CD4-positive, alpha-beta T cell treated with Interleukin-1 beta for 1 hour (primary cell): ENCODE results near the gene NCAPG2.

Experiments used
- DNase-seq, 2 donors: peaks; one replicate each; pipeline ENCODE4 v3.0.0-alpha.2; 2020 to 2022

The NCAPG2 gene

DNA sequence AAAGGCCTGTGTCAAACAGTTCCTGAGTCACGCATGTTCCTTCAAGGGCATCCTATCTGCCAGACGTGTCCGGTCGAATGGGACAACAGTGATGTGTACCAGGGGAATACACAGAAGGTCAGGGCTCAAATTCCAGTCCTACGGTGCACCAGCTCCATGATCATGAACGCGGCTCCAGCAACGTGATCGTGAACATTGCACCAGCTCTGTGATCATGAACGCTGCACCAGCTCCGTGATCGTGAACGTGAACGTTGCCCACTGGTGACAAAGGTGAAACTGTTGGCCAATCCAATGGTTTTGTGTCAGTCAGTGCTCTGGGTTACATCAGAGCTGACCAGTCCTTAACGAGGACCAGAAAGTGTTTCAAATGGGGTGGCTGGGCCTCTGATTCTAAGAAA is 112.7 kb downstream of the NCAPG2 start:
- DNase-seq: no peak

DNA sequence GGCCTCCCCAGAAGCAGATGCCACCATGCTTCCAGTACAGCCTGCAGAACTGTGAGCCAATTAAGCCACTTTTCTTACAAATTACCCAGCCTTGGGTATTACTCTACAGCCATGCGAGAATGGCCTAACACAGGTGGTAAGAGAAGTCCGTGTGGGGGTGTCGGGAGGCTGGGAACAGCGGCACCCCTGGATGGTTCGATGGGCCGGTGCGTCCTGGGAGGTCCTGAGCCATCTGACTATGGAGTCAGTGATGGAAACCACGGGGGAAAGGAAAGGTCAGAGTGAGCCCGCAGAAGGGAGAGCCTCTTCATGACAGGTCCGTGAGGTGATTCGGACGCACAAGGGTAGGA is 114.4 kb downstream of the NCAPG2 start:
- DNase-seq: no peak

DNA sequence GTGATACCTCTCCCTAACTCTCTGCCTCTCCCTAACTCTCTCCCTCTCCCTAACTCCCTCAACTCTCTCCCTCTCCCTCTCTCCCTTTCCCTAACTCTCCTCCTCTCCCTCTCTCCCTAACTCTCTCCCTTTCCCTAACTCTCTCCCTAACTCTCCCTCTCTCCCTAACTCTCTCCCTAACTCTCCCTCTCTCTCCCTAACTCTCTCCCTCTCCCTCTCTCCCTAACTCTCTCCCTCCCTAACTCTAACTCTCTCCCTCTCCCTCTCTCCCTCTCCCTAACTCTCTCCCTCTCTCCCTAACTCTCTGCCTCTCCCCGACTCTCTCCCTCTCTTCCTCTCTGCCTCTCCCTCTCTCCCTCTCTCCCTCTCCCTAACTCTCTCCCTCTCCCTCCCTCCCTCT is 115.0 kb downstream of the NCAPG2 start:
- no peak for DNase-seq

DNA sequence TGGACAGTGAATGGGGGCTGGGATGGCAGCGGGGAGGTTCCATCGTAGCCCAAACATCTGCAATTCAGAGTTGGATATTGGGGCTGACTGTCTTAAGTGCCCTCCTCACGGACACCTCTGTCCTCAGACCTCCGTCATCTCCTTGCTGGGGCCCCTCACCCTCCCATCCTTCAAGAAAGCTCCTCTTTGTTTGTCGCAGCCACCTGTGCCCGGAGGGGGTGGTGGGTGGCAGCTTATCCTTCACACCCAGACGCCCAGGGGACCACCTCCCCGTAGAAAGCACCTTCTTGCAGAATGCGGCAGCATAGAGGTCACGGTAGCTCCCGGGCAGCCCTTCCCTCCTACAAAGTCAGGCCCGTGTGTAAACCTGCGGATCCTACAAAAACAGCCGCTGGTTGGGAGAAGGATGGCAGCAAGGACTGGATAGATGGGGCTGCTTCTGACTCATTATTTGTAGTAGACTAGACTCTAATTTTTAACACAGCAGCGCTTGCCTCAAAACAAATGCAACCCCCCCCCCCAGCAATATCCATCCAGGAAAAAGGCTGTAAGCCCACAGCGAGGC is 115.6 kb downstream of the NCAPG2 start:
- no peak for DNase-seq

DNA sequence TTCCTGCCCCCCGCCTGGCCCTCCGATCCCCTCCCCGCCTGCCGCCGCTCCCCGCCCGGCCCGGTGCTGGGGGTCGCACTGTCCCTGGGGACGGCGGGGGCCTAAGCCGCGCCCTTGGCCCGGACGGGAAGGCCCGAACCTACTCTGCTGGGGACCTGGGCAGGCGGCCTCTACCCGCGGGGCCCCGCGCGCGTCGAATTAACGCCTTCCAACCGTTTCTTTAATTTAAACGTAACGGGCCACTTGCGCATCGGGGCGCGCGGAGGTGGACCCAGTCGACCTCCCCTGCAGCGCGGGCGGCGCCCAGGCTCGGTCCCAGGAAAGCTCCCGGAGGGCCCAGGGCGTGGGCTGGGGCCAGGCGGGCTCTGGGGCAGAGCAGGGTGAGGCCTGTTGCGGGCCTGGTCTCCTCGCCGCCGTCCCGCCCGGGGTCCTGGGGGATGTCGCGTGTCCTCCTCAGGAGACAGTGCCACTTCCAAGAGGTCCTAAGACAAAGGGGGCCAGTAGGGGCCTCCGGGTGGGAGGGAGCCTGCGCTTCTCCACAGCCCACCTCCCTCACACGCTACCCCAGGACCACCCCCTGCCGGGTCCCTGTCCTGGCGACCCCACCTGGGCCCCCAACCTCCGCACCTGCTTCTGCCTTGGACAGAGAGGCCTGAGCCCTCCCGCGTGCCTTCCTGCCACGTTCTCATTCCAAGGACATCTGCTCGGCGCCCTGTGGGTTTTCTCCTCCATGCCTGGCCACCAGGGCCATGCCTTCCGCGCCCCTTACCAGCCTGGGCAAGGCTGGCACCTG is 116.3 kb downstream of the NCAPG2 start:
- DNase-seq: no peak

DNA sequence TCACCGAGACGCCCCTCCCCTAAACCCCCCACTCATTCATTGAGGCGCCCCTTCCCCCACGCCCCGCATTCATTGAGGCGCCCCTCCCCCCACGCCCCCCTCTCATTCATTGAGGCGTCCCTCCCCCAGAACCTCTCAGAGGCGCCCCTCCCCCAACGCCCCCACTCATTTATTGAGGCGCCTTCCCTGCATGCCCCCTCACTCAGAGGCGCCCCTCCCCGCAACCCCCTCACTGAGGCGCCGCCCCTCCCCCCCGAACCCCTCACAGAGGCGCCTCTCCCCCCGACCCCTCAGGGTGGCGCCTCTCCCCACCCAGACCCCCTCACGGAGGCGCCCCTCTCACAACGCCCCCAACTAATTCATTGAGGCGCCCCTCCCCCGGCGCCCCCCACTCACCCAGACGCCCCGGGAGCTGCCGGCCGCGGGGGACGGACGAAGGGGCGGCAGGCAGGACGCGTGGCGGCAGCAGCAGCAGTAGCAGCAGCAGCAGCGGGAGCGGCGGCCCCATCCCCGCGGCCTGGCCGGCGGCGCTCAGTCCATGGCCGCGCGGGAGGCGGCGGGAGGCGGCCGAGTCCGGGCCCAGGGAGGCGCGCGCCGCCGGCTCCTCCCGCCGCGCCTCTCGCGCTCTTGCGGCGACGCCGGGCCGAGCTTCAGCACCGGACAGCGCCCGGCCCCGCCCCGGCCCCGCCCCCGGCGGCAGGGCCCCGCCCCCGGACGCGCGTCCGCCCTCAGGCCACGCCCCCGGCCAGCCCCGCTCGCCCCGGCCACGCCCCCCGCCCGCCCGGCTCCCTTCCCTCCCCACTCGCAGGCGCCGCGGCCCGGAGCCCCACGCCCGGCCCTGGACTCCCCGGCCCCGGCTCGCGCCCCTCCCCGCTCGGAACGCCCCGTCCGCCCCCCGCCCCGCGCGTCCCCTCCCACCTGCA is 117.2 kb downstream of the NCAPG2 start, which contains the start of gene PTPRN2:
Gene PTPRN2 (minus strand): TSS at position 662 of the 923 bp plus-strand sequence.
- DNase-seq: peak; percentile 44 to 56

DNA sequence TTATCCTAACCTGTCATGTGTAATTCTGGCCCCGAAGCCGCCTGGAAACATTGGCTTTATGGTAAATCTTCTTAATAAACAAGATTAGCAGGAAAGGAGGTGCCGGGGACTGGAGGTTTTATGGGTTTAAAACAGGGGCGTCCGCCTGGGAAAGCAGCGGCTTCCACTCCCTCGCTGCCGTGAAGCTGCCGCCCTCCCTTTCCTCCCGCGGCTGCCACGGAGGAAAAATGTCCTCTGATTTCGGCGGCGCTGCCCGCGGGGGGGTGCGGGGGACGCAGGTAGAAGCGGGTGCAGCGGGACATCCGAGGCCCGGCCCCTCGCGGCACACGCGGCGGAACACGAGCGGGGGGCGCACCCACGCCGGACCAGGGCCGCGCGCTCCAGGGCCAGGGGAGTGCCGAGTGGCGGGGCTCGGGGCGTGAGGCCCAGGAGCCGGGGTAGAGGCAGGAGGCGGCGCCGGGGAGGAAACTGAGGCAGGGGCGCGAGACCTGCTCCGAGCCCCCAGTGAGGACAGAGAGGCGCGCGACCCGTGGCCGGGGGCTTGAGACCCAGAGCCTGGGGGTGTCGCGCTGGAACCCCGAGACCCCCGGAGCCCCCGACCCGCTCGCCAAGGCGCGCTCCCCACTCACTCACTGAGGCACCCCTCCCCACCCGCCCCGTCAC is 118.0 kb downstream of the NCAPG2 start:
- no peak for DNase-seq

DNA sequence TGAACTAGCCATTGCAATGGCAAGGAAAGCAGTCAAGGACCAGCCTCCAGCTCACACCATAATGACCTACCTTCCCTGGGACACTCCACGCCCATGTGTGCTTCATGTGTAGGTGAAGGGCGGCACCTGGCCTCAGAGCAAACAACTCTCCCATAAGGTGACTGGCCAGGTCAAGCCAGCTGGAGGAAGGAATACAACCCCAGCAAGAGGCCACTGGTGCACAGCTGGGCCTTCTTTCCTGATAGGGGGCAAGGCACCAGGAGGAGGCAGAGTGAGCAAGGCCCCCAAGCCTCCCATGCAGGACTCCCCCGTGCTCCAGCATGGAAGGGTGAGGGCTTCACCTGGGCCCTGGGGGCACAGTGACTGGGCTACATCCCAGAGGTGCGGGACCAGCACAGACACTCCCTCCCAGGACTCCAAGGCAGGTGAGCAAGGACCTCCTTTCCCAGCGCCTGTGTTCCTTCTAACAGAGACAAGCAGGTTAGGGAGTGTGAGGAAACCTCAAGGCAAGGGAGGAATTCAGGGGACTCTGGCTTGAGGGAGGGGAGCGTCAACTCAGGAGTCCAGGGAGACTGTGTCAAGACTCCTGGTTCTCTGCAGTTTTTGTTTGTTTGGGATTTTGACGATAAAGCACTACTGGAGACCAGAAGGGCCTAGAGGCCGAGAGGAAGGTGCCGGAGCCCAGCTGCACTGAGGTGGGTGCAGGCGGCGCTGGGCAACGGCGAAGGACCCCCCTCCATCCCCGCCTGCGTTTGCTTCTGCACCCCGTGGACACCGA is 118.7 kb downstream of the NCAPG2 start:
- no peak for DNase-seq

DNA sequence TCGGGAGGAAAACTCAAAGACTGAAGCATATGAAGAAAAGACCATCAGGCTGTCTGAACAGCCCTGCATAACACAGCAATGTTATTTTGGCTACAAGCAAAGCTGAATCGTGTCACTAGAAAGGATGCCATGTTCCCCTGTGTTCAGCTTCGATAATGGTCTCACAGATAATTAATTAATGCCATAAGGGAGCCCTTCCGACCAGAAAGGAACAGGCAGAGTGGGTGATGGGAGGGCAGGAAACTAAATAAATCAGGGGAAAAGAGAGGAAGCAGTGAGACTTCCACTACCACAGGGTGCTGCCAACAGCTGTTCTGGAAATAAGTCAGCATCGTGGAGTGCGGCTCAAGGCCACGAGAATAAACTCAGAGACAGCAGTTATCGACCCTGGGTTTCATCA is 120.2 kb downstream of the NCAPG2 start:
- DNase-seq: no peak

DNA sequence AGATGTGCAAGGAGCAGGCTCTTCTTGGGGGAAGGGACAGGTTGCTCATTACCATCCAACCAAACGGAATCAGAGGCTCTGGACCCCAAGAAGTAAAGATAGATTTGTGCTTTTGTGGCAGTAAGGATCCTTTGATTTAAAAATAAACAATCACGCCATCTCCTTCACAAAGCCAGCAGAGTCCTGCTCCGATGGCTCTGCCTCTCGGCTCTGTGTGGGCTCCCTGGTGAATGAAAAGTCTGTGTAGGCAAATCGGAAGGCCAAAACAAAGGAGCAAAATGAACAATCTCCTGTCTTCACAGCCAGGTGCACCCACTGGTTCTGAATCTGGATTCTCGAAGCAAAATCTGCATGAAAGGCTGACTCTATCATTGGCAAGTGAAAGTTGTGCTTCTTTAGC is 120.8 kb downstream of the NCAPG2 start:
- no peak for DNase-seq

DNA sequence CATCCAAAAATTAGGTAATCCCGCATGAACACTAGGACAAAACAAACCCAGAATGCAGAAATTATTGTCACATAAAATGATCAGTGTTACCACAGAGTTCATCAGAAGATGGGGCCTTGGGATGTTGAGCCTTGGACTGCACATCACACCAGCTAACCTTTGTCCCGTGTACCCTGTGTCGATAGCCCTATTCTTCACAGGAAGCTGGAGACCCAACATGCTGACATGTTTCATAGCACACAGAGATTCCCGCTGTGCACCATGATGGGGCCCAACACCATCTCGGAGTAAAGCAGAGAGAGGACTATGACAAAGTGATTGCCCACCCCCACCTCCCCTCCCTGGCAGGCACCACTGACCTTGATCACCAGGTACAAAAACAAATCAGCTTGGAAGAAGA is 121.5 kb downstream of the NCAPG2 start:
- no peak for DNase-seq

DNA sequence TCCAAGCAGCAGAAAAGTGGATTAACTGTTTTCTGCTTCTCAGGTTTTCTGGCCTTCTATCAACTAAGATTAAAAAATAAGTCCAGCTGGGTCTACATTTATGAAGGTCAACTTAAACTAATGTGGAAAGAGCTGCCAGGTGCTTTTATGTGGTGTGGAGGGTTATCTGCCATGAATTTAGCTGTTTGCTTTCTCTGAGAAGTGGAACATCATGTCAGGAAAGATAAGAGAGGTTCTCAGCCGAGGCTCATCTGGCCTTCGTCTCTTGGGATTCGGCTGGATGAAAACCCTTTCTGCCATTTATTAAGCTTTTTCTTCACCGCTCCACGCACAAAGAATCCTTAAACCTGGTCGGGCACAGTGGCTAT is 122.5 kb downstream of the NCAPG2 start:
- no peak for DNase-seq

DNA sequence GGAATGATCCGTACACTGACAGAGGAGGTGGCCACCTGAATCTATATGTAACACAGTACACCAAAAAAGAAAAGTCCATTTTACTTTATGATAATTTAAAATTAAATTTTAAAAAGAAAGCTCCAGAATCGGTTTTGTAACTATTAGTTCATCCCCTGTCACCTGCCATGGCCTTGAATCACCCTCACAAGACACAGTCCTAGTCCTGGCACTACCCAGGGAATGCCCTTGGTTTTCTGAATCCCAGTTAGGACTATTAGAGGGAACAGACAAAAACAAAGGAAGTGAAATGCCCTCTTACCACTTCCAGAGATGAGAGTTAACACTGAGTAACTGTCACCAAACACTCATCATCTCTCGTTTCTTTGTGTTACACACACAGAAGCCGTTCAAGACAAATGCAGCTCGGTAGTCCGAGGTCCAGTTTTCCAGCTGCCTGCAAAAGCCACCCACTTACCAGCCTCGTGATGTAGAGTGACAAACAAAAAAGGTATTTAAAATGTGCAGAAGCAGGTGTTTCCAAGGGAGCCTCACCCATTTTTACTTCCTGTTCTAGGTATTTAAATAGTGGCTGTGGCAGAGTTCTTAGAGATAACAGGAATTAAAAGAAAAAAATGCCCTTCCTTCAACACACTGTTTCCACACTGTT is 123.0 kb downstream of the NCAPG2 start:
- DNase-seq: no peak
